ENCODE data around the gene POLR2A. TPM values are rescaled to one million over a fixed set of nuclear protein-coding genes. Genes with fewer than 3 reads are reported as not detected.

The POLR2A gene
- polyA plus RNA-seq, 4 donors: 10.0 to 104 (median 20.8) TPM

DNA sequence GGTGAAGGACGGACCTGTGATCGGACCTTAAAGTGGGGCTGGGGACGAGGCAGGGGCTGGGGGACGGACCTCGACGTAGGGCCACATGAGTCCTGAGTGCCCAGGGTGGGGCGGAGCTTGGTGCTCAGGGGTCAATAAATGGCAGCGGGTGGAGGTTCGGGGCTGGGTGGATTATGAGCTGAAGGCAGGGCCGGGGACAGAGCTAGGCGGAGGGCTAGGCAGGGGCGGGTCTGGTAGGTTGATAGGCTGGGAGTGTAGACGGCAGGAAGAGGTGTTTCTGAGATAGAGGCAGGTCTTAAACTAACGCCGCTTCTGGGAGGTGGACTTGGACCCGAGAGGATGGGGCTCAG is 38.6 kb upstream of the POLR2A start:
- Histone ChIP-seq H3K27me3 (ENCODE audit: control insufficient read depth in 3 of 3, insufficient read depth in 3 of 3, low read length in 3 of 3) (peaks cover 0 to 65% (median 13%) of the 10 kb centered on the region in 3 donors), H3K27ac (ENCODE audit: low read depth in 1 of 3, low read length in 2 of 3) (no peak overlapping the region), H3K9me3 (ENCODE audit: control insufficient read depth in 2 of 2, insufficient read depth in 1 of 2, low read depth in 1 of 2, low read length in 1 of 2) (no peaks in the 10 kb centered on the region), H3K36me3 (ENCODE audit: control insufficient read depth in 3 of 3, insufficient read depth in 2 of 3, low read depth in 1 of 3, low read length in 3 of 3) (no peaks in the 10 kb centered on the region), H3K4me3 (ENCODE audit: low read depth in 1 of 3, low read length in 3 of 3) (peak overlapping the region; percentile 34 to 47 (median 46)), H3K4me1 (ENCODE audit: control insufficient read depth in 3 of 3, insufficient read depth in 2 of 3, low read depth in 1 of 3, low read length in 2 of 3) (peaks cover 0 to 21% (median 0%) of the 10 kb centered on the region in 3 donors)
- FAIRE-seq: no peak
- DNase-seq: peak; percentile 81
- 0 to 5% (median 2%) methylated on average over 16 of the region's 16 CpGs for WGBS, 3 donors

DNA sequence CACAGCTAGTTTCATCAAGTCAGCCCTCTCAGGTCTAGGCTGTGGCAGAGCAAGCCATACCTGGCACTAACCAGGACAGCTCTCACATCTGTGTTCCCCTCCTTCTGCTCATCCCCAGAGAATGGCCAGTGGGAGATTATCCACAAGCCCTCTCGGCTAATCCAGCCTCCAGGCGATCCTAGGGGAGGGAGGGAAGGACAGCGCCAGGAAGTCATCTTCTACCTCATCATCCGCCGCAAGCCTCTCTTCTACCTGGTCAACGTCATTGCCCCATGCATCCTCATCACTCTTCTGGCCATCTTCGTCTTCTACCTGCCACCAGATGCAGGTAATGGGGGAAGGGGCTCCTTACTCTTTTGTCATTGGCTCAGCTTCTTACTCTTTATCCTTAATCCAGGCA is 35.7 kb upstream of the POLR2A start:
- Histone ChIP-seq H3K4me3 (ENCODE audit: low read depth in 1 of 3, low read length in 3 of 3) (no peak overlapping the region), H3K9me3 (ENCODE audit: control insufficient read depth in 2 of 2, insufficient read depth in 1 of 2, low read depth in 1 of 2, low read length in 1 of 2) (no peaks in the 10 kb centered on the region), H3K4me1 (ENCODE audit: control insufficient read depth in 3 of 3, insufficient read depth in 2 of 3, low read depth in 1 of 3, low read length in 2 of 3) (peaks cover 0 to 19% (median 0%) of the 10 kb centered on the region in 3 donors), H3K36me3 (ENCODE audit: control insufficient read depth in 3 of 3, insufficient read depth in 2 of 3, low read depth in 1 of 3, low read length in 3 of 3) (no peaks in the 10 kb centered on the region), H3K27me3 (ENCODE audit: control insufficient read depth in 3 of 3, insufficient read depth in 3 of 3, low read length in 3 of 3) (peaks cover 0 to 37% (median 10%) of the 10 kb centered on the region in 3 donors), H3K27ac (ENCODE audit: low read depth in 1 of 3, low read length in 2 of 3) (no peak overlapping the region)
- WGBS, 3 donors: 90 to 91% (median 90%) methylated on average over 7 of the region's 7 CpGs
- no peak for FAIRE-seq
- DNase-seq: no peak

- Histone ChIP-seq H3K9me3 (ENCODE audit: control insufficient read depth in 2 of 2, insufficient read depth in 1 of 2, low read depth in 1 of 2, low read length in 1 of 2) (no peaks in the 10 kb centered on the region), H3K4me1 (ENCODE audit: control insufficient read depth in 3 of 3, insufficient read depth in 2 of 3, low read depth in 1 of 3, low read length in 2 of 3) (peaks cover 0 to 8% (median 0%) of the 10 kb centered on the region in 3 donors), H3K36me3 (ENCODE audit: control insufficient read depth in 3 of 3, insufficient read depth in 2 of 3, low read depth in 1 of 3, low read length in 3 of 3) (peaks cover 3 to 42% (median 3%) of the 10 kb centered on the region in 3 donors), H3K27me3 (ENCODE audit: control insufficient read depth in 3 of 3, insufficient read depth in 3 of 3, low read length in 3 of 3) (no peaks in the 10 kb centered on the region), H3K4me3 (ENCODE audit: low read depth in 1 of 3, low read length in 3 of 3) (no peak overlapping the region), H3K27ac (ENCODE audit: low read depth in 1 of 3, low read length in 2 of 3) (no peak overlapping the region)
- 70 to 73% (median 73%) methylated on average over 3 of the region's 3 CpGs for WGBS, 3 donors
- DNase-seq: no peak
- FAIRE-seq: no peak
Observed at GRCh38 chr17:7459961-7460545, 24.1 kb upstream of the POLR2A start.

- no peaks in the 10 kb centered on the region for H3K27me3 ChIP-seq (ENCODE audit: control insufficient read depth in 3 of 3, insufficient read depth in 3 of 3, low read length in 3 of 3)
- DNase-seq: no peak
- 93 to 94% (median 94%) methylated on average over 7 of the region's 7 CpGs for WGBS, 3 donors
- no peaks in the 10 kb centered on the region for H3K9me3 ChIP-seq (ENCODE audit: control insufficient read depth in 2 of 2, insufficient read depth in 1 of 2, low read depth in 1 of 2, low read length in 1 of 2)
- no peak overlapping the region for H3K27ac ChIP-seq (ENCODE audit: low read depth in 1 of 3, low read length in 2 of 3)
- no peak for FAIRE-seq
- peaks cover 0 to 5% (median 0%) of the 10 kb centered on the region in 3 donors for H3K4me1 ChIP-seq (ENCODE audit: control insufficient read depth in 3 of 3, insufficient read depth in 2 of 3, low read depth in 1 of 3, low read length in 2 of 3)
- H3K4me3 ChIP-seq (ENCODE audit: low read depth in 1 of 3, low read length in 3 of 3): no peak overlapping the region
- peaks cover 3 to 52% (median 6%) of the 10 kb centered on the region in 3 donors for H3K36me3 ChIP-seq (ENCODE audit: control insufficient read depth in 3 of 3, insufficient read depth in 2 of 3, low read depth in 1 of 3, low read length in 3 of 3)
Observed at GRCh38 chr17:7460850-7461660, 23.1 kb upstream of the POLR2A start.

DNA sequence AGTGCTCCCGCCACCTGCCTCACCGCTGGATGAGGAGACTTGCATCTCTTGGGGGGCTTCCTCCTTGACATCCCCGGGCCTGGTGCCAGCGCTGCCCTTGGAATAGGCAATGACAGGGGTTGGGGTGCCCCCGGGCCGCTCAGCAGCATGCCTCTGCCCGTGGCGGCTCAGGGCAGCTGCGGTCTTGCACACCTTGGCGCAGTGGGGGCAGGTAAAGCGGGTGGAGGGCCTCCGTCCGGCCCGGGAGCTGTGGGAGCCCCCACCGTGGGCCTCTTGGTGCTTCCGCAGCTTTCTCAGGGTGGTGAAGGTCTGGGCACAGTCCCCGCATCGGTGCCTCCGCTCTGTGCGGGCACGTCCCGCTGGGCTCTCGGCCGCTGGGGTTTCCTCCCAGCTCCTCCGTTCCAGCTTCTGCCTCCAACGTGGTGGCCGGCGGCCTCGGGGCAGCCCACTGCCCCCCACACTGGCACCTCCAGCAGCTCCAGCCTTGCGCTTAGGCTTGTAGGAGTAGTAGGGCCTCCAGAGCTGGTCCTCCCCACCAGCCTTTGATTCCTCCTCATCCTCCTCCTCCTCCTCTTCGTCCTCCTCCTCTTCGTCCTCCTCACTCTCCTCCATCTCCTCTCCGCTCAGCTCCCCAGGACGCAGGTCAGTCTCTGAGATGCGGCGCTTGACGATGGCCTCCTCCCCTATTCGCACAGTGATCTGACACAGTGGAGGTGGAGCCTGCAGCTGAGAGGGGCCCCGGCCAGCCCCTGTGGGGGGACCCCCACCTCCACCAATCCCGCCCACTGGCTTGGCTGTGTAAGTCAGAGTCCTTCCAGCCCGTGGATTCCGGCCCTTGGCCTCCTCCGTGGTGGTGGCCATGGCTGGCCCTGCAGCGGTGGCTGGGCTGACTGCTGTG is 21.4 kb upstream of the POLR2A start:
- H3K4me1 ChIP-seq (ENCODE audit: control insufficient read depth in 3 of 3, insufficient read depth in 2 of 3, low read depth in 1 of 3, low read length in 2 of 3): peaks cover 0 to 3% (median 0%) of the 10 kb centered on the region in 3 donors
- H3K36me3 ChIP-seq (ENCODE audit: control insufficient read depth in 3 of 3, insufficient read depth in 2 of 3, low read depth in 1 of 3, low read length in 3 of 3): peaks cover 3 to 65% (median 8%) of the 10 kb centered on the region in 3 donors
- no peak for DNase-seq
- no peaks in the 10 kb centered on the region for H3K27me3 ChIP-seq (ENCODE audit: control insufficient read depth in 3 of 3, insufficient read depth in 3 of 3, low read length in 3 of 3)
- H3K9me3 ChIP-seq (ENCODE audit: control insufficient read depth in 2 of 2, insufficient read depth in 1 of 2, low read depth in 1 of 2, low read length in 1 of 2): no peaks in the 10 kb centered on the region
- H3K27ac ChIP-seq (ENCODE audit: low read depth in 1 of 3, low read length in 2 of 3): no peak overlapping the region
- H3K4me3 ChIP-seq (ENCODE audit: low read depth in 1 of 3, low read length in 3 of 3): no peak overlapping the region
- no peak for FAIRE-seq
- 92 to 93% (median 92%) methylated on average over 37 to 44 of the region's 44 CpGs for WGBS, 3 donors

DNA sequence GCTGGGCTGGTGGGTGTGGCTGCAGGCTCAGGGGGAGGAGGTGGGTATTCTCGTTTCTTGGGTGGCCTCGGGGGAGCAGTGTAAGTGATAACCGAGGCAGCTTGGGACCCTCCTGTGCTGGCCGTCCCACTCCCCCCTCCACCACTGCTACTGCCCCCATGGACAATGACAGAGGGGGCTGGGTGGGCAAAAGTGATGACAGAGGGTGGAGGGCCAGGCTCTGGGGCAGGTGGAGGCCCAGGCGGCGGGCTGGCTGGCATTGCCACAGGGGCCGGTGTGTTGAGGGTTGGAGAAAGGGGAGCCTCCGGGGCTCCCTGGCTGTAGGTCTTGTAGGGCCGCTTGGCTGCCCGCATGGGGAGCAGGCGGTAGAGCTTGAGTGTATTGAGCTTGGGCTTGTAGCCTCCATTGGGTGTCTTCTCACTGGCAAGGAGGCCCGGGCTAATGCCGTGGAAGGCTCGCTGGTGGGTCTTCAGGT is 20.8 kb upstream of the POLR2A start:
- no peak for DNase-seq
- H3K4me3 ChIP-seq (ENCODE audit: low read depth in 1 of 3, low read length in 3 of 3): no peak overlapping the region
- no peak overlapping the region for H3K27ac ChIP-seq (ENCODE audit: low read depth in 1 of 3, low read length in 2 of 3)
- no peaks in the 10 kb centered on the region for H3K27me3 ChIP-seq (ENCODE audit: control insufficient read depth in 3 of 3, insufficient read depth in 3 of 3, low read length in 3 of 3)
- H3K36me3 ChIP-seq (ENCODE audit: control insufficient read depth in 3 of 3, insufficient read depth in 2 of 3, low read depth in 1 of 3, low read length in 3 of 3): peaks cover 3 to 71% (median 8%) of the 10 kb centered on the region in 3 donors
- 88 to 93% (median 89%) methylated on average over 11 to 14 of the region's 14 CpGs for WGBS, 3 donors
- H3K9me3 ChIP-seq (ENCODE audit: control insufficient read depth in 2 of 2, insufficient read depth in 1 of 2, low read depth in 1 of 2, low read length in 1 of 2): no peaks in the 10 kb centered on the region
- H3K4me1 ChIP-seq (ENCODE audit: control insufficient read depth in 3 of 3, insufficient read depth in 2 of 3, low read depth in 1 of 3, low read length in 2 of 3): peaks cover 0 to 3% (median 0%) of the 10 kb centered on the region in 3 donors
- no peak for FAIRE-seq

GRCh38 chr17:7464081-7464480 is 20.1 kb upstream of the POLR2A start:
- no peak for DNase-seq

More at GRCh38 chr17:7464081-7464480, 20.1 kb upstream of the POLR2A start:
- H3K27me3 ChIP-seq (ENCODE audit: control insufficient read depth in 3 of 3, insufficient read depth in 3 of 3, low read length in 3 of 3): no peaks in the 10 kb centered on the region
- 93 to 95% (median 94%) methylated on average over 9 of the region's 9 CpGs for WGBS, 3 donors
- peaks cover 3 to 77% (median 8%) of the 10 kb centered on the region in 3 donors for H3K36me3 ChIP-seq (ENCODE audit: control insufficient read depth in 3 of 3, insufficient read depth in 2 of 3, low read depth in 1 of 3, low read length in 3 of 3)
- FAIRE-seq: no peak
- no peak overlapping the region for H3K27ac ChIP-seq (ENCODE audit: low read depth in 1 of 3, low read length in 2 of 3)
- H3K4me1 ChIP-seq (ENCODE audit: control insufficient read depth in 3 of 3, insufficient read depth in 2 of 3, low read depth in 1 of 3, low read length in 2 of 3): peaks cover 0 to 3% (median 0%) of the 10 kb centered on the region in 3 donors
- no peaks in the 10 kb centered on the region for H3K9me3 ChIP-seq (ENCODE audit: control insufficient read depth in 2 of 2, insufficient read depth in 1 of 2, low read depth in 1 of 2, low read length in 1 of 2)
- H3K4me3 ChIP-seq (ENCODE audit: low read depth in 1 of 3, low read length in 3 of 3): no peak overlapping the region

All from small intestine (tissue), 7 donors.